IPS-20b (cell line): ENCODE data around the gene BCAS1.

Source experiments
- H3K27ac ChIP-seq: one replicate; pipeline ENCODE4 v1.5.1; 2013; ENCODE audit warnings: low read length
- H3K27me3 ChIP-seq: 2 replicates; pipeline ENCODE4 v1.6.1; 2013; ENCODE audit warnings: mild to moderate bottlenecking, low read length, inconsistent platforms; ENCODE audit not compliant: insufficient read depth
- H3K36me3 ChIP-seq: 2 replicates; pipeline ENCODE4 v1.6.1; 2013; ENCODE audit warnings: low read depth, mild to moderate bottlenecking, inconsistent platforms, low read length, moderate library complexity; ENCODE audit not compliant: insufficient read depth
- H3K4me1 ChIP-seq: 2 replicates; pipeline ENCODE4 v1.6.1; 2013; ENCODE audit warnings: mild to moderate bottlenecking, control low read depth, inconsistent platforms, low read length, moderate library complexity; ENCODE audit not compliant: insufficient read depth
- H3K4me3 ChIP-seq: 2 replicates; pipeline ENCODE4 v1.5.1; 2013; ENCODE audit warnings: mild to moderate bottlenecking, low read length, inconsistent platforms
- H3K9ac ChIP-seq: 2 replicates; pipeline ENCODE4 v1.6.1; 2013; ENCODE audit warnings: low read depth, mild to moderate bottlenecking, inconsistent platforms, low read length, moderate library complexity
- H3K9me3 ChIP-seq: 2 replicates; pipeline ENCODE4 v1.6.1; 2013; ENCODE audit warnings: mild to moderate bottlenecking, low read depth, low read length, inconsistent platforms; ENCODE audit not compliant: insufficient read depth

The BCAS1 gene

DNA sequence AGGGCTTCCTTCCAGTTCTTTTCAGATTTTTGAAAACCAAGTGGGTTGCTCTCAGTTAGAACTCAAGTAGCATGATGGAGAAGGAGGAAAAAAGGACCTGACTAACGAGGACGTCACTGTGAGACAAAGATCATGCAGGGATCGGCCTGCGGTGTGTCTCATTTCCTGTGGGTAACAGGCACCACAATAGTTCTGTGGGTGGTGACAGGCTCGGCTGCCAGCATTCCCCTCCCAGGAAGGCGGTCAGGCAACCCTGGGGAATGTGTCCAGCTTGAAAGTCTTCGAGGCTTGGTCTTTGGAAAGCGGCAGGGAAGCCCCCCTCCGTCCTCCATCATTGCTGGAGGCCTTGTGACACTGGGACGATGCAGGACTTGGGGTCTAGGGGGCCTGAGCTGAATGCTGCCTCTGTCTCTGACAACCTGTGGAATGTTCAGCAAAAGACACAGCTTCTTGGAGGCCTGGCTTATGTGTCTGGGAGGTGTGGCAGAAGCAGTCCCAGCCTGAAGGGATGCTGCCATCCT is 121.0 kb downstream of the BCAS1 start:
- Histone ChIP-seq H3K9me3 (no peaks in the 10 kb centered on the region), H3K4me3 (no peak overlapping the region), H3K36me3 (no peaks in the 10 kb centered on the region), H3K27me3 (no peaks in the 10 kb centered on the region), H3K9ac (no peak overlapping the region), H3K27ac (no peak overlapping the region), H3K4me1 (no peaks in the 10 kb centered on the region)

DNA sequence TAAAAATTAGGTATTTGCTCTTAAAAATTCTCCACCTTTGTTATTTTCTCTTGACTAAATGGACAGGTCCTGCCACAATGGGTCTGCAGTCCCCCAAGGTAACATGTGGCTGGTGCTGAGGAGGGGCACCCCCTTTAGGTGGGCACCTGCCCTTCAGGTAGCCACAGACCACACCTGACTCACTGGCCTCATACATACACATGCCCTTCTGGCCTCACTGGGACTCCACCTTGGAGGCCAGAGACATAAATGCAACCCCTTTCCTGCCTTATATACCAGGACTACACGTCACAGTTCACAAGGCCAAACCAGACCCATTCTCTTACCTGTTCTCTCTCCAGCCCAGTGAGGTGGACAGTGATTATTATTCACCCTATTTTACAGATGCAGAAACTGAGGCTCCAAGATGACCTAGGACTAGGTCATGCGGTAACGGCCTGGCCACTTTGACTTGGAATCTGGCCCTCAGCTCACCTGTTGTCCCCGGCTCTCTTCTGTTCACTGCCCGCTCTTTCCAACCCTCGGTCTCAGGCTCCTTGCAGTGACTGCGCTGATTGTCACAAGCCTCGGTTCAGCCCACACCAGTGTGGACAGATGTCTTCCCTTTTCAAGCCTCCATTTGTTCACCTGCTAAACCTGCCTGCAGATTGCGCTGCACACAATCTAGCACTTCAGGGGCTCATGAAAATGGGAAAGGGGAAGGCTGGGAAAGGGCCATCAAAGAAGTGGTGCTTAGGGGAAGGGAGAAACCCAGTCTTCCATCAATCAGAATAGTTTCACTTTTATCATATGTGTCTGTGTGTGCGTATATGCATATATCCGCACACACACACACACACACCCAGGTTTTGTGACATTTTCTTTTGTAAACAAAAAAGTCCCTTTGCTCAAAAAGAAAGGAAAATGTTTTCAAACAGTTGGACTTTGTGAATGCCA is 121.7 kb downstream of the BCAS1 start:
- no peak overlapping the region for H3K4me3 ChIP-seq
- no peak overlapping the region for H3K27ac ChIP-seq
- no peaks in the 10 kb centered on the region for H3K9me3 ChIP-seq
- H3K9ac ChIP-seq, result no peak overlapping the region
- no peaks in the 10 kb centered on the region for H3K36me3 ChIP-seq
- H3K4me1 ChIP-seq, result no peaks in the 10 kb centered on the region
- H3K27me3 ChIP-seq, result no peaks in the 10 kb centered on the region

DNA sequence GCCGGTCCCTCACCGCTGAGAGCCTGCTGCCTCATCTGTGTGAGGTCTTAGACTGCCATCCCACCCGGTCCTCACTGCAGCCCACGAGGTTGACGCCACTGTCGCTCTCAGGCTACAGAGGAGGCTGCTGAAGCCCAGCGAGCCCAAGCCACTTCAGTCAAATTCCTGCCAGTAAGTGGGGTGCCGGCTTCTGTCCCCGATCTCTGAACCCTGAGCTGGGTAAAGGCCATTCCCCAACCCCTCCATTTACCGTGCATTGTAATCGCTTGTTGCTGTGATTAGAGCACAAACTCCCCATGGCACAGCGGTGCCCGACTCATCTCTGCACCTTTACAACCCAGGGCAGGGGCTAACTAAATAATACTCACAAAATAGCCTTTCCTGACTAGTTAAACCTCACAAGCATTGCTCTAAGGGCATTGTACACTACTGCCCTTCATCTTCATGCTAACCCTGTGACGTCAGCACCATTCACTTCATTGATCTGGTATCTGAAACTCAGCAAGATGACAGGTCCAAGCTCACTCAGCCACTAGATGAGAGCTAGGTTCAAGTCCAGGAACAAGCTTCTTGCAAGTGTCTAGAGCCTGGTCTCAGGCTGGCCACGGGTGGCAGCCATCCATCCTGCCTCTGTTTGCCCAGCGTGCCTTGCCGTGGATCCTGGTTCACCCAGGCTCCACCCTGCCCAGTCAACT is 122.7 kb downstream of the BCAS1 start:
- Histone ChIP-seq H3K9me3 (no peaks in the 10 kb centered on the region), H3K4me1 (peaks cover 6% of the 10 kb centered on the region; the same call in 1 of the 2 replicates), H3K4me3 (no peak overlapping the region), H3K9ac (no peak overlapping the region), H3K27ac (no peak overlapping the region), H3K36me3 (no peaks in the 10 kb centered on the region), H3K27me3 (no peaks in the 10 kb centered on the region)

DNA sequence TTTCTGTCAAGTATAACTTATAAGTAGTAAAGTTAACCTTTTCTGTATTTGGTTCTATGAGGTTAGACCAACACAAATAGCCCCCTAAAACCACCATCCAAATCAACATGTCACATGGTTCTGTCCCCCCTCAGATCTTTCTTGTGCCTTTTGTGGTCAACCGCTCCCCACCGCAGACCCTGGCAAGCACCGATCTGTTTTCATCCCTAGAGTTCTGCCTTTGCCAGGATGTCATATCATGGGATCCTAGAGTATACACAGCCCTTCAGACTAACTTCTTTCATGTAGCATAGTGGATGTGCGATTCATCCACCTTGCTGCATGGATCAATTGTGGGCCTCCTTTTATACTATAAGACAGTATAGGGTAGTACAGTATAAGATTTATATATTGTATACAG is 124.3 kb downstream of the BCAS1 start:
- Histone ChIP-seq H3K9ac (no peak overlapping the region), H3K9me3 (no peaks in the 10 kb centered on the region), H3K4me3 (no peak overlapping the region), H3K4me1 (peaks cover 19% of the 10 kb centered on the region; the same call in 1 of the 2 replicates), H3K27me3 (no peaks in the 10 kb centered on the region), H3K36me3 (no peaks in the 10 kb centered on the region), H3K27ac (no peak overlapping the region)

DNA sequence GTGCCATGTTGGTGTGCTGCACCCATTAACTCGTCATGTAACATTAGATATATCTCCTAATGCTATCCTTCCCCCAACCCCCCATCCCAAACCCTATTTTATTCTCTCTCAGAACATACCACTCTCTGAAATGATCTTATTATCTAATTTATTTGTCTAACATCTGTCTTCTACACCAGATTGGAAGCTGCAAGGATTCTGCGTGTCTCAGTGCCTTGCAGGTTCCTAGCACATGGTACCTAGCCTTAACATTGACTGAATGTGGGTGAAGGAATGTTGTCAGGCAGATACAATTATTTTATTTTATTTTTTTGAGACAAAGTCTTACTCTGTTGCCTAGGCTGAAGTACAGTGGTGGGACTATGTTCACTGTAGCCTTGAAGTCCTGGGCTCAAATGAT is 124.9 kb downstream of the BCAS1 start:
- Histone ChIP-seq H3K4me1 (peaks cover 24% of the 10 kb centered on the region; the same call in 1 of the 2 replicates), H3K27me3 (no peaks in the 10 kb centered on the region), H3K4me3 (no peak overlapping the region), H3K27ac (no peak overlapping the region), H3K9ac (no peak overlapping the region), H3K36me3 (no peaks in the 10 kb centered on the region), H3K9me3 (no peaks in the 10 kb centered on the region)

DNA sequence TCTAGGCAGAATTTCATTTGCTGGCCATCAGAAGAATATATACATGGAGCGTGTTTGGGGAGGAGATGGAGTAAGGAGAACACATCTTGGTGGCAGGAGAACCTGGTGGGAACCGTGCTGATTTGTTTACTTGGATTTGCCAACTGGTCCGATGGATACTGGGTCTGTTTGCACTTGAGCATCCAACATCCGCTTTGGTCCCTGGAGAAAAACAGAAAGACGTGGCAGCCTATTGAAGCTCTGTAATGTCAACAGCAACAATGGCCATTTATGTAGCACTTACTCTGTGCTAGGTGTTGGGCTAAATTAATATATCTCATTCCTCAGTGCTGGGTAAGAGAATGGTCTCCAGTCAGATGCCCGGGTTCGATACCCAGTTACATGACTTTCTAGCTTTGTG is 125.6 kb downstream of the BCAS1 start:
- no peaks in the 10 kb centered on the region for H3K36me3 ChIP-seq
- H3K4me1 ChIP-seq, result peaks cover 29% of the 10 kb centered on the region; the same call in 1 of the 2 replicates
- no peak overlapping the region for H3K27ac ChIP-seq
- H3K27me3 ChIP-seq, result no peaks in the 10 kb centered on the region
- no peak overlapping the region for H3K9ac ChIP-seq
- no peak overlapping the region for H3K4me3 ChIP-seq
- no peaks in the 10 kb centered on the region for H3K9me3 ChIP-seq

DNA sequence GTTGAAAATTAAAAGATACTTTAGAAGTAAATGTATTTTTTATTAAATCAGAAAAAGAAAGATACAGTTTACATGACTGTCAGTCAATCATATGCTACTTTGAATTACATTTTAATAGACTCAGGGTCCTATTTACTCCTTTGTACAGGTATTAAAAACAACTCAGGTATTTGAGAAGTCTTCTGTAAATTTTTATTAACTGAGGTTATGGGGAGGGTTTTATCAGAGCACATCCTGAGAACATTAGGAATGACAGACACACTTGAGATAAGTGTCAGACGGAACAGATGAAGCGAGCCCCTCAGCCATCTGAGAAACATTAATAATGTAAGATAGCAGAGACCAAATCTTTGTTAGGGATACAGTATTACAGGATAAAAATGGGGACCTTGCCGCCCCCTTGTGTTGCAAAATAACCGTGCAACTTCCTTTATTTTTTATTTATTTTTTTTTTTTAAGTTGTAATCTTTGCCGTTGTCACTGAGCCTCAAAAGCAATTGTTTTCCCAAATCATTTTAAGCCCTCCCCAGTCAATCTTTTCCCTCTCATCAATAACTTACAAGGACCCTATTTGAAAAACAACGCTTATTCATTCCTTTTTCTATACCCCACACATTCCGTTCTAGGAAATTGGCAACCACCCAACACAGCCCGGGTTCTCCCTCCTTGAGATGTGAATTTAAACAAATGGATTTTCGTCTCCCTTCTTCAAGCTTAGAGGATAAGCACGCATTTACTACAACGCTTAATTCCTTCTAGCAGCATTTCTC is 126.7 kb downstream of the BCAS1 start:
- no peaks in the 10 kb centered on the region for H3K36me3 ChIP-seq
- no peaks in the 10 kb centered on the region for H3K9me3 ChIP-seq
- H3K9ac ChIP-seq, result no peak overlapping the region
- peaks cover 37% of the 10 kb centered on the region; the same call in 1 of the 2 replicates for H3K4me1 ChIP-seq
- no peak overlapping the region for H3K4me3 ChIP-seq
- H3K27ac ChIP-seq, result no peak overlapping the region
- H3K27me3 ChIP-seq, result no peaks in the 10 kb centered on the region

DNA sequence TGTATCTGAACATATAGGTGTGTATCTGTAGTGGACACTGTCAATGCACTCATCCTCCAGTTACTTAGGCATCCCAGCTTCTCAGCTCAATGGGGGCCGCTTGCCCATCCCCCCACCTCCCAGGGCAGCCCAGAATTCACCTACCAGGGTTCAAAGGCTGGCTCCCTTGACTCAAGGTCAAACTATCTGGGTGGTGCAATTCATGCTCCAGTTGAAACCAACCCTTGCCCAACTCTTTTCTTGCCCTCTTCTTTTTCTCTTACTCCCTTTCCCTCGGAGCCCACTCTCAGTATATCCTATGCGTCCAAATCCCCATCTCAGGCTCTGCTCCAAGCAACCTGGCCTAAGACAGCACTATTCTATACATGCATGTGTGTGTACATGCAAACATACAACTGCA is 127.4 kb downstream of the BCAS1 start:
- Histone ChIP-seq H3K27me3 (no peaks in the 10 kb centered on the region), H3K4me1 (peaks cover 37% of the 10 kb centered on the region; the same call in 1 of the 2 replicates), H3K27ac (no peak overlapping the region), H3K36me3 (no peaks in the 10 kb centered on the region), H3K9me3 (no peaks in the 10 kb centered on the region), H3K4me3 (no peak overlapping the region), H3K9ac (no peak overlapping the region)

DNA sequence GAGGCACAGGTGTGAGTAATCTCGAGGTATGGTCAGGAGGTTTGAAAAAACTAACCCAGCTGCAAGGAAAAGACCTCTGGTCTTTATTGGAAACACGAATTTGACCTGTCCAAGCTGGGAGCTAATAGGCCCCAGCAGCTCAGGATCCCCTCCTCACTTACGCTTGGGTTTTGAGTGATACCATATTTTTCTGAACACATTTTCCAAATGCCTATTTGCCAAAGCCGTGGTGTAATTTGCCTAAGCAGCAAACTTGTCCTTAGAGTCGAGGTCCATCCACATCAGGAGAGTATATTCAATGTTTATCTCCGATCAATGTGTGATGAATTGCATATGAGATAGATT is 128.0 kb downstream of the BCAS1 start:
- Histone ChIP-seq H3K36me3 (no peaks in the 10 kb centered on the region), H3K4me3 (peak overlapping the region; percentile 27; the same call in 1 of the 2 replicates), H3K27ac (peak overlapping the region; percentile 50), H3K9me3 (no peaks in the 10 kb centered on the region), H3K4me1 (peaks cover 37% of the 10 kb centered on the region; the same call in 1 of the 2 replicates), H3K9ac (peak overlapping the region; percentile 61; the same call in 1 of the 2 replicates), H3K27me3 (no peaks in the 10 kb centered on the region)

DNA sequence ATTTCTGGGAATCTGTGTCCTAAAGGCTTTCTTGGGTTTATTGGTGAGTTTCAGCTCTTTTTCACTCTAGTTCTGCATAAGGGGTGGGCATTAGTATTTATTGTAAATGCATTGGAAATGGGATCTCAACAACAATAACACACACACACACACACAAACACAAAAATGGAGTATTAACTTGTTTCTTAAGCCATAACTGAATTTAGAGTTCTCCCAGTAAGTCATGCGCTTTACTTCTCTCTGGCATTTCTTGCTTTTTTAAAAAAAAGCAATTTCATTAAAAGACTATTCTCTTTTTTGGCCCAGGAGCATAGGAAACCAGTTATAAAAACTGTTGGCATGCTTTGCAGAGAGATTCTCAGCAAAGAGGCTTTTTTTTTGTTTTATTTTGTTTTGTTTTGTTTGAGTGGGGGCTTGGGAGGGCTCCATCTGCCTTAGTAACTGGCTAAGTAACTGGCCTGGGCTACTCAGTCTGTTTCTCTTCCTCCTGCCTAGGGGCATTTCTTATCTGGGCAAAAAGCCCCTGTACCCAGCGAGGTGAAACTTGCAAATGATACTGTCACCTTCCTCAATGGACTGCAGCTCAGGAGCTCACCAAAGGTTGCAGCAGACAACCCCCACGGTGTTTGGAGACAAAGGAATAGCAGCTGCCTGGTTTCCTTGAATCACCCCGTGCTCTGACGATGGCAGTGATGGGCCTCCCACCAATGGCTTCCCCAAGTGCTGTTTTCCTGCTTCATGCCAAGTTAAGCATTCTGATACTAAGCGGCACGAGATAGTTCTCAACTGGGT is 128.5 kb downstream of the BCAS1 start:
- Histone ChIP-seq H3K9ac (peak overlapping the region; percentile 61; the same call in 1 of the 2 replicates), H3K36me3 (no peaks in the 10 kb centered on the region), H3K27ac (peak overlapping the region; percentile 50), H3K9me3 (no peaks in the 10 kb centered on the region), H3K27me3 (no peaks in the 10 kb centered on the region), H3K4me1 (peaks cover 37% of the 10 kb centered on the region; the same call in 1 of the 2 replicates), H3K4me3 (peak overlapping the region; percentile 27; the same call in 1 of the 2 replicates)
